Erythroblast (primary cell): Measurements from ENCODE around the gene KRTAP12-4.

Experiments used
- GATA1 ChIP-seq: IDR thresholded peaks from 2 replicates; pipeline ENCODE4 v1.6.1; 2011; ENCODE audit warnings: low read depth, mild to moderate bottlenecking, control low read depth, low read length, moderate library complexity
- POLR2A ChIP-seq: IDR thresholded peaks from 2 replicates; pipeline ENCODE4 v1.6.1; 2011; ENCODE audit warnings: mild to moderate bottlenecking, low read length

GRCh38 chr21:44701541-44701940 is 47.1 kb upstream of the KRTAP12-4 start:
- TF ChIP-seq POLR2A (no peak), GATA1 (no peak)
